HL-60/S4 treated with phorbol 12-myristate 13-acetate at 8.2 ng/mL for 4 days and 3 days (cell line): ENCODE data around the gene BHLHA15.

Experiments used
- in situ Hi-C: fragments of 300-500 bp; cut with MboI; formaldehyde crosslinking; loops from 2 replicates; pipeline ENCODE4 v1.15.0; 2022; ENCODE audit warnings: low sequenced_read_pairs

The BHLHA15 gene

GRCh38 chr7:98186452-98187137, 24.6 kb upstream of the BHLHA15 start:
- in situ Hi-C loops = no loop called here

- in situ Hi-C loops = no loop called here
Observed at GRCh38 chr7:98187138-98187502, 24.1 kb upstream of the BHLHA15 start.

- in situ Hi-C loops = no loop called here
Observed at GRCh38 chr7:98189559-98189958, 21.7 kb upstream of the BHLHA15 start.

- in situ Hi-C loops = no loop called here
Observed at GRCh38 chr7:98191668-98192431, 19.4 kb upstream of the BHLHA15 start.

- in situ Hi-C loops = no loop called here
Observed at GRCh38 chr7:98192781-98193457, 18.3 kb upstream of the BHLHA15 start.

- in situ Hi-C loops = no loop called here
Observed at GRCh38 chr7:98193474-98194180, 17.6 kb upstream of the BHLHA15 start.

- in situ Hi-C loops = no loop called here
Observed at GRCh38 chr7:98194186-98194585, 17.1 kb upstream of the BHLHA15 start.

GRCh38 chr7:98194672-98195457, 16.4 kb upstream of the BHLHA15 start:
- in situ Hi-C loops = no loop called here

GRCh38 chr7:98196706-98197605, 14.3 kb upstream of the BHLHA15 start:
- in situ Hi-C loops = no loop called here

- in situ Hi-C loops = no loop called here
Observed at GRCh38 chr7:98199131-98199530, 12.1 kb upstream of the BHLHA15 start.

GRCh38 chr7:98200364-98200763, 10.9 kb upstream of the BHLHA15 start:
- in situ Hi-C loops = no loop called here

- in situ Hi-C loops = no loop called here
Observed at GRCh38 chr7:98202367-98203195, 8.7 kb upstream of the BHLHA15 start.

- in situ Hi-C loops = no loop called here
Observed at GRCh38 chr7:98203261-98203963, 7.8 kb upstream of the BHLHA15 start.

- in situ Hi-C loops = no loop called here
Observed at GRCh38 chr7:98203964-98204605, 7.2 kb upstream of the BHLHA15 start.

GRCh38 chr7:98204670-98205069, 6.6 kb upstream of the BHLHA15 start:
- in situ Hi-C loops = no loop called here

- in situ Hi-C loops = no loop called here
Observed at GRCh38 chr7:98205162-98205845, 5.9 kb upstream of the BHLHA15 start.
